Endothelial cell of umbilical vein (primary cell): ENCODE measurements around the gene IFNG. TPM values are rescaled to one million over a fixed set of nuclear protein-coding genes. Genes with fewer than 3 reads are reported as not detected.

Experiments used
- BruUV-seq: library from RNA; stranded (reverse); fragments of 400-500 nt; replicated peaks from 2 replicates; lab custom pipeline; 2021; lab: Mats Ljungman, UMichigan
- CTCF ChIA-PET: fragments of 300-600, 350-600 bp; sonication (Branson Sonifier 250); formaldehyde crosslinking; loops from one replicate; lab custom pipeline; 2021; ENCODE audit warnings: antibody characterized with exemption, inconsistent platforms; lab: Charles Lee
- POLR2A ChIA-PET: fragments of 300-600, 350-600 bp; sonication (Branson Sonifier 250); formaldehyde crosslinking; loops from one replicate; lab custom pipeline; 2021; ENCODE audit warnings: antibody characterized with exemption, inconsistent platforms; lab: Charles Lee
- DNase-seq: peaks from one replicate; pipeline ENCODE4 v3.0.0-alpha.2; 2011; ENCODE audit warnings: low read depth, low spot score
- FAIRE-seq: peaks from 2 replicates; lab custom pipeline; 2011; peaks lifted over from hg19 to GRCh38; lab: Jason Lieb, UNC
- H2AFZ ChIP-seq: 2 replicates; pipeline ENCODE4 v1.6.0; 2012; ENCODE audit warnings: low read depth, low read length, control low read depth, inconsistent platforms
- H3K27ac ChIP-seq: 2 replicates; pipeline ENCODE4 v1.5.1; 2011; ENCODE audit warnings: low read depth, mild to moderate bottlenecking, control low read depth, low read length, moderate library complexity; ENCODE audit not compliant: insufficient read depth
- H3K27me3 ChIP-seq, 2 experiments: 2 replicates each; pipeline versions ENCODE4 v1.6.0 to v1.6.1; 2011; ENCODE audit warnings: low read length in 2 of 2, mixed read lengths in 1 of 2; ENCODE audit not compliant: control insufficient read depth in 2 of 2, insufficient read depth in 2 of 2
- H3K36me3 ChIP-seq, 2 experiments: 2 replicates in 1 of 2; 3 replicates in 1 of 2; pipeline ENCODE4 v1.5.1; 2011; ENCODE audit warnings: low read length in 2 of 2, mild to moderate bottlenecking in 1 of 2, moderate library complexity in 1 of 2; ENCODE audit not compliant: control insufficient read depth in 2 of 2, insufficient read depth in 2 of 2; ENCODE audit errors: extremely low read depth in 1 of 2
- H3K4me1 ChIP-seq: 3 replicates; pipeline ENCODE4 v1.5.1; 2011; ENCODE audit warnings: mild to moderate bottlenecking, low read length; ENCODE audit not compliant: control insufficient read depth, insufficient read depth; ENCODE audit errors: extremely low read depth
- H3K4me2 ChIP-seq: 2 replicates; pipeline ENCODE4 v1.6.1; 2011; ENCODE audit warnings: low read length, control low read depth, mixed read lengths; ENCODE audit not compliant: insufficient read depth
- H3K4me3 ChIP-seq, 3 experiments: fragments of 200-600 bp in 1 of 3; sonication (generic), shearing (Covaris generic) in 1 of 3; replicated peaks in 1 of 3; 2 replicates each; pipeline ENCODE4 v1.5.1; 2011 to 2016; ENCODE audit warnings: control low read depth in 3 of 3, low read length in 3 of 3, mild to moderate bottlenecking in 2 of 3, inconsistent platforms in 1 of 3, low read depth in 1 of 3, moderate library complexity in 1 of 3; ENCODE audit not compliant: insufficient read depth in 1 of 3
- H3K79me2 ChIP-seq: 2 replicates; pipeline ENCODE4 v1.6.0; 2012; ENCODE audit warnings: low read length, inconsistent platforms; ENCODE audit not compliant: control insufficient read depth, insufficient read depth
- H3K9ac ChIP-seq: replicated peaks from 2 replicates; pipeline ENCODE3; 2011; ENCODE audit warnings: low read length, control low read depth; ENCODE audit not compliant: insufficient read depth; ENCODE audit errors: extremely low read depth
- H3K9me1 ChIP-seq: replicated peaks from 3 replicates; pipeline ENCODE4 v1.6.0; 2011; ENCODE audit warnings: mild to moderate bottlenecking, low read length; ENCODE audit not compliant: control insufficient read depth, insufficient read depth; ENCODE audit errors: extremely low read depth
- H3K9me3 ChIP-seq: replicated peaks from 2 replicates; pipeline ENCODE4 v1.5.1; 2012; ENCODE audit warnings: low read length, inconsistent platforms; ENCODE audit not compliant: control insufficient read depth, insufficient read depth
- H4K20me1 ChIP-seq: replicated peaks from 2 replicates; pipeline ENCODE3; 2011; ENCODE audit warnings: mild to moderate bottlenecking, low read length; ENCODE audit not compliant: control insufficient read depth, insufficient read depth; ENCODE audit errors: extremely low read depth
- CTCF ChIP-seq, 2 donors: IDR thresholded peaks; 1 replicate in 1 of 2; 2 replicates in 1 of 2; pipeline ENCODE4 v1.5.1; 2011; ENCODE audit warnings: low read length in 2 of 2, mild to moderate bottlenecking in 2 of 2, moderate library complexity in 2 of 2, control low read depth in 1 of 2, inconsistent platforms in 1 of 2, low read depth in 1 of 2; ENCODE audit not compliant: insufficient read depth in 1 of 2; ENCODE audit errors: extremely low read depth in 1 of 2
- EZH2 ChIP-seq: IDR thresholded peaks from 2 replicates; pipeline ENCODE4 v1.6.1; 2012; ENCODE audit warnings: borderline replicate concordance, low read depth, mild to moderate bottlenecking, moderate library complexity, low read length, inconsistent platforms; ENCODE audit not compliant: severe bottlenecking
- FOS ChIP-seq: IDR thresholded peaks from 2 replicates; pipeline ENCODE4 v1.6.1; 2011; ENCODE audit warnings: mild to moderate bottlenecking, low read length, moderate library complexity, borderline replicate concordance; ENCODE audit not compliant: insufficient read depth
- GATA2 ChIP-seq: IDR thresholded peaks from 2 replicates; pipeline ENCODE4 v1.7.0; 2011; ENCODE audit warnings: low read depth, mild to moderate bottlenecking, moderate library complexity, mixed read lengths, low read length; ENCODE audit not compliant: insufficient read length, insufficient read depth
- JUN ChIP-seq: IDR thresholded peaks from 2 replicates; pipeline ENCODE4 v1.6.1; 2011; ENCODE audit warnings: borderline replicate concordance, low read depth; ENCODE audit not compliant: insufficient read length, insufficient read depth
- MAX ChIP-seq: IDR thresholded peaks from 2 replicates; pipeline ENCODE4 v1.6.1; 2011; ENCODE audit not compliant: insufficient read depth, insufficient read length
- MYC ChIP-seq: IDR thresholded peaks from one replicate; pipeline ENCODE4 v1.6.1; 2011; ENCODE audit warnings: mild to moderate bottlenecking, low read depth, low read length
- POLR2A ChIP-seq: IDR thresholded peaks from 2 replicates; pipeline ENCODE4 v1.6.1; 2012; ENCODE audit warnings: low read depth, mild to moderate bottlenecking, control low read depth, low read length
- POLR2AphosphoS5 ChIP-seq: IDR thresholded peaks from 2 replicates; pipeline ENCODE4 v1.6.1; 2012; ENCODE audit warnings: low read depth, mild to moderate bottlenecking, control low read depth, low read length, moderate library complexity; ENCODE audit not compliant: insufficient read depth
- dilution Hi-C: fragments of 300-500 bp; cut with MboI; formaldehyde crosslinking; loops from one replicate; pipeline ENCODE4 v1.15.0; 2019; ENCODE audit warnings: low sequenced_read_pairs; ENCODE audit not compliant: extremely low pct_ligation_motif_present
- intact Hi-C: fragments of 100-400 bp; cut with micrococcal nuclease; formaldehyde crosslinking; loops from one replicate; pipeline ENCODE4 v1.10.0; 2022
- polyA plus RNA-seq, 4 experiments: library from polyadenylated mRNA; depleted of rRNA in 3 of 4; stranded (reverse) in 3 of 4; unstranded in 1 of 4; fragments of >200 nt; gene quantifications; 2 replicates each; pipeline versions ENCODE4 v1.2.1 to v1.2.3, GENCODE V29; 2011 to 2012; ENCODE audit warnings: missing spikeins in 1 of 4
- total RNA-seq: library from RNA; stranded (reverse); gene quantifications from 2 replicates; pipeline ENCODE4 v1.2.3, GENCODE V29; 2021

IFNG gene
- total and polyA plus RNA-seq, 2 donors (not counting 3 experiments of a cell fraction or from before 2014, with no cell fraction given) = not detected

- FAIRE-seq (no peak), DNase-seq (no peak)
- Histone ChIP-seq H3K9me1 (no peaks in the 10 kb centered on the region), H3K4me3 (no peak overlapping the region), H3K36me3 (no peaks in the 10 kb centered on the region), H3K4me2 (no peak overlapping the region), H3K27me3 (no peaks in the 10 kb centered on the region), H2AFZ (no peak overlapping the region), H3K4me1 (no peaks in the 10 kb centered on the region), H3K27ac (no peak overlapping the region), H4K20me1 (no peaks in the 10 kb centered on the region), H3K9ac (no peak overlapping the region), H3K9me3 (no peaks in the 10 kb centered on the region), H3K79me2 (no peaks in the 10 kb centered on the region)
- CTCF ChIA-PET = no interaction called here
- no TSS peak for BruUV-seq
- TF ChIP-seq POLR2AphosphoS5 (no peak), EZH2 (no peak), POLR2A (no peak), FOS (no peak), MYC (no peak), MAX (no peak), JUN (no peak), GATA2 (no peak), CTCF (IDR thresholded peaks at IDR 0.05; ENCODE audit: extremely low read depth in 1 of 2, insufficient read depth in 1 of 2, low read depth in 1 of 2, low read length in 2 of 2) (no peak)
- POLR2A ChIA-PET = interaction anchor here (0.6 kb wide), 1 partner anchor 481 kb away, joined by 4 read pairs; no protein-coding TSS in a partner anchor
- dilution Hi-C loops = no loop called here
- intact Hi-C loops = no loop called here
Measured at GRCh38 chr12:68106160-68106559, 53.4 kb downstream of the IFNG start.

Other genes starting within 250 kb of the IFNG start
- gene IFNG-AS1, start 170.3 kb downstream of the IFNG start, total RNA-seq = not detected in 2 replicates
- gene IFNG-AS1, start 170.3 kb downstream of the IFNG start, polyA plus RNA-seq = not detected in 2 replicates
- not detected in 2 replicates for gene IL26, start 66.1 kb upstream of the IFNG start, total RNA-seq
- not detected in 2 replicates for gene IL26, start 66.1 kb upstream of the IFNG start, polyA plus RNA-seq
- gene IL22, start 93.9 kb upstream of the IFNG start, total RNA-seq = not detected in 2 replicates
- not detected in 2 replicates for gene IL22, start 93.9 kb upstream of the IFNG start, polyA plus RNA-seq
- 12.5 and 14.4 TPM in 2 replicates for gene MDM1, start 172.6 kb upstream of the IFNG start, total RNA-seq
- gene MDM1, start 172.6 kb upstream of the IFNG start, polyA plus RNA-seq = 2.9 and 4.3 TPM in 2 replicates